OCI-M2 (cell line): Measurements from ENCODE around the gene EMP1.
"Not testable (repeated sequence)": the region's sequence is repeated elsewhere in the genome, so short reads cannot be mapped to it uniquely, and the experiment has no call there.

Experiments
- DNase-seq: peaks from one replicate; lab custom pipeline; 2025; ENCODE audit not compliant: unreplicated experiment; lab: John Stamatoyannopoulos, UW

EMP1 gene

DNA sequence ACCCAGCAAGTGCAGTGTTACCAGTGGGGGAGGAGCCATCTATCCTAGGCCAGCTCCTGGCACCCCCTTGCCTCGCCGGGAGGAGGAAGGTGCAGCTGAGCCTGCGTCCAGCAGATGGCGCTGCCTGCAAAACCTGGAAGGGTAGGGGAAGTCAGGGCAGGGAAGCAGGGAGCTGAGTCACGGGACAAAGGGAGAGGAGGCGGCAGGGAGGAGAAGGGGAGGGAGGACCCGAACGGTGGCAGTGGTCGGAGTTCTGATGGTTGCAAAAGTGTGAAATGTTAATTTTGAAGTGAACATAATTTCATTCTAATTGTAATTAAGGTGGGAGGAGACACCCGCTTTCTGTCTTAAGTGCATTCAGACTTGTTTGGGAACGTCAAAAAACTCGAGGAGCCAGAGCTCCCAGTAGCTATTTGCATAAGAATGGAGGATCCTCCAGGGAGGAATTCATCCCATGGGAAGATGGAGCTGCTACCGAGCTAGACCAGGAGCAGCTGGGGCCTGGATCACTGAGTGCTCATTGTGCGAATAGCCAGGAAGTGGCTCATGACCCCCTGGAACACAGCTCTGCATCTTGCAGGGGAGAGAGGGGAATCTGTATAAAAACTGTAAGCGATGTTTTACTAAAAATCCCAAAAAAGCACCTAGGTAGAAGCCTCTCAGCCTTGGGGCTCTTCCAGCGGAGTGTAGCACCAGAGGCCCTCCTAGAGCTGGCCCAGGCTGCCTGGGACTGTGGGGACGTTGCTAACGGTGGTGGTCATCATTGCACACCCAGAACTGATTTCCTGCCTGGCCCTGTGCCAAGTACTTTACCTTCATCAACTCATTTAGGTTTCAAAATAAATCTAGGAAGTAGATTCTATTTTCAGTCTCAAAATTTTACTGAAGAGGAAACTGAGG, 59.5 kb downstream of the EMP1 start:
- no peak for DNase-seq

DNA sequence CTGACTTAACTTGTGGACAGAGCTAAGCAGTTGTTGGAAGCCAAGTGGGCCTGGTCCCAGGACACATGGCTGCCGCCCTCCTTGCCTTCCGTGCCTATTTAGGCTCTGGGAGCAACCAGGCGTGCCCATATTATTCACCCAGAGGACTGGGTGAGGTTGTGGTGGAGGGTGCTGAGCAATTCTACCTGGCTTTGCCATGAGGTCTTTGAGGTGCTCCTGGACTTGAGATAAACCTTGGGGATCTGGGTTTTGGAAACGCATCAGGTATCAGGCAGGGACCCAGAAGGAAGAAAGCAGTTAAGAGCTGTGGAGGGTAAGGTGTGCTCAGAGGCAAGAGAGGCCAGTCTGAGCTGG, 60.1 kb downstream of the EMP1 start:
- DNase-seq = no peak

DNA sequence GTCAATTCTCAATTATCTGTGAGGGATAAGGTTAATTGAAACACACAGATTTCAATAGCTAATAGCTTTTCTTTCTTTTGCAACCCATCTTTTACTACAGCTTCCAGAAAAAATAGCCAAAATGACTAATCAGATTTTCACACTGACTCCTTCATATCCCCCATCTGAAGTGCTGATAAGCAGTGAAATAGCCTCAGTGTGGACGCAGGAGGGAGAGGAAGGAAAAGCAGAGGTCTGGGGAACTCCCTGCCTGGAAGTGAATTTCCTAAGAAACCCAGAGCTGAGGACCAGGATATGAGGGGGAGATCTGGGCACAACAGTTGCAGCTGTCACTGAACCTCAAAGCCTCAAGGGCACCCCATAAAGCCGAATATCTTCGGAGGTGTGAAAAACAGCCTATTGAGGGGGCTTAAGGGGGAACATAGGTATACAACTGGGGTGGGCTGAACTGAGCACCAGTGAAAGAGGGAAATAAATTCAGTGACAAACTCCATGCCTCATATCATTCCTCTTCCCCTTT, 60.9 kb downstream of the EMP1 start:
- no peak for DNase-seq

DNA sequence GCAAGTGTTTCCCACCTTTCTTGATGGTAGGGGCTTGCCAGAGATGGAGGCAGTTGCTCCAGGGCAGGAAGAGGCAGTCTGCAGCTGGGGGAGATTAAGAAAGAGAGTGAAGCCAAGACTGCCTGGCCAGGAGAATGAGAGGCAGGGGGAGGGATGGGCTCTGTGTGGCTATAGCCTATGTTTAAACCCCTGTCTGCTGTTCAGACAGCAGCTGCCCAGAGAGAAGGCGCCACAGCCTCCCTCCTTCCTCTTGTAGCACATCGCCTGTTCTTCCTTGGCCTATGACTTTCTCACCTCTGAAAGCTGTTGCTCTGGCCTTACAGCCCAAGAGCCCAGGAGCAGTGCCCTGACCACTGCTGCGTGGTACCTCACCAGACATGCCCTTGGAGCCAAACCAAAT, 61.7 kb downstream of the EMP1 start:
- no peak for DNase-seq

DNA sequence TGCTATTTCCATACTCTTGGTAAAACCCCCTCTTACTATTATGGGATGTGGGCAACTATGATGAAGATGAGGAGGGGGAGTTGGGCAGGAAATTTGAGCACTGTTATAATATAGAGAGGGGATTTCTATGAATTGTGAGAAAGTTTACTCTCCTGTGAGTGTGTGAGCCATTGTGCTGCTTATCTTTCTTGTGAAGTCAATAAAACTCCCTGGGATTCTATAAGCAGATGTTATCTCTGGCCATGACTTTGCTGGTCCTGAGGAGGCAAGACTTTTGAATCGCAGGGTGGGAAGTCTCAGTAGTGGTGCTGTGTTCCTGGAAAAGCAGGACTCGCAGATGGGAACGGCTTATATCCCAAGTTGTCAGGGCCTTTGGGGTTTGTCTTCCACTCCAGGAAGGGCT, 62.2 kb downstream of the EMP1 start:
- no peak for DNase-seq

DNA sequence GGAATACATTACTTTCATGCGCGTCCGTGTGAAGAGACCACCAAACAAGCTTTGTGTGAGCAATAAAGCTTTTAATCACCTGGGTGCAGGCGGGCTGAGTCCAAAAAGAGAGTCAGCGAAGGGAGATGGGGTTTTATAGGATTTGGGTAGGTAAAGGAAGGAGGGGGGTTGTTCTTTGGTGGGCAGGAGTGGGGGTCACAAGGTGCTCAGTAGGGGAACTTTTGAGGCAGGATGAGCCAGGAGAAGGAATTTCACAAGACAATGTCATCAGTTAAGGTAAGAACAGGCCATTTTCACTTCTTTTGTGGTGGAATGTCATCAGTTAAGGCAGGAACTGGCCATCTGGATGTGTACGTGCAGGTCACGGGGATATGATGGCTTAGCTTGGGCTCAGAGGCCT, 63.1 kb downstream of the EMP1 start:
- DNase-seq = not testable (repeated sequence)

DNA sequence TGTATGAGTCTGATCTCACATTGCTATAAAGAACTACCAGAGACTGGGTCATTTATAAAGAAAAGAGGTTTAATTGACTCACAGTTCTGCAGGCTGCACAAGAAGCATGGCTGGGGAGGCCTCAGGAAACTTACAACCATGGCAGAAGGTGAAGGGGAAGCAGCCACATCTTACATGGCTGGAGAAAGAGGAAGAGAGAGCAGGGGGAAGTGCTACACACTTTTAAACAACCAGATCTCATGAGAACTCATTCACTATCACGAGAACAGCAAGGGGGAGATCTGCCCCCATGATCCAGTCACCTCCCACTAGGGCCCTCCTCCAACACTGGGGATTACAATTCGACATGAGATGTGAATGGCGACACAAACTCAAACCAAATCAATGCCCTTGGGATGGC, 71.3 kb downstream of the EMP1 start:
- not testable (repeated sequence) for DNase-seq

DNA sequence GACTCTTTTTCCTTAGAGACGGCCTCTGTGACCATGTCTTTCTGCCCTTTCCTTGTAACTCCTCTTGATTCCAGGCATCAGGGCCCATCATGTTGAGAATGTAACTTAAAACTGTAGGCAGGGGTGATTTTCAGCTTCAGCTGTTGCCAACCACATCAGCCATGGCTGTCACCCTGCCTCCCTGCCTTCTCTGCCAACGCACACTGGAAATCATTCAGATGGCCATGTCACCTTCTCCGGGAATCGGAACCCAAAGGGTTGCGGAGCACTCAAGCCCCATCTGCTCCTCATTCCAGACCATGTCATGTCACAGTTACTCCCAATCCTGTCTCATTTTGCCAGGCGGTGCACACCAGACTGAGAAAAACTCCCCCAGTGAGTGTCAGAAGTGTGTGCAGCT, 72.1 kb downstream of the EMP1 start:
- no peak for DNase-seq
